Measurements from ENCODE around the gene CFAP43. TPM values are rescaled to one million over a fixed set of nuclear protein-coding genes. Genes with fewer than 3 reads are reported as not detected.
"Not testable (repeated sequence)": the region's sequence is repeated elsewhere in the genome, so short reads cannot be mapped to it uniquely, and the experiment has no call there.

CFAP43 gene
- total RNA-seq, 1 donor from 2014 or later = not detected

DNA sequence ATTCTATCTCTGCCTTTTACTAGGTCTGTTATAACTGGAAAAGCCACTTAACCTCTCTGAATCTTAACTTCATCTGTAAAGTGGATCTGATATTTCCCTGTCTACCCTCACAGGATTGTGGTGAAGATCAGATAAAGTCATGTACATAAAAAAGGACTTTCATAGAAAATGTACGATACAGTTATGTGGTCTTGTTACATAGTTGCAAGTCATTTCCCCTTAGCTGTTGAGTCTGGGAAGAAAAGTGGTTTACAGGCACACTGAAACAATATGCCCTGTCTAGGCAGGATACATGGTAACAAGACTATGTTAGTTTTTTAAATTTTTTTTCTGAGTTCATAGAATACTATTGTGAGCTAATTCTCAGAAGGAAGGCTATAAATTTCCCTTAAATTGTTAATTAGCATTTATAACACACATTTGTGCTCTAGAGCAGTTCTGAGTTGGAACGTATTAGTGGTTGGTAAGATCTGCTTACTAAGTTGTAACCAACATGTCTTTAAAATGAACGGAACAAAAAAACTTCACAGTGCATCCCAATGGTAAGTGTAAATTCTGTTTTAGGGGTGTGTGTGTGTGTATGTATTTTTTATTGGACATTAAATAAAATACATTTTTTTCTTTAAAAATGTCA lies 15.5 kb upstream of the CFAP43 start:
- no peak for TF ChIP-seq CTCF (IDR thresholded peaks at IDR 0.05)
- Mint-ChIP-seq H3K4me1 (no peaks in the 10 kb centered on the region), H3K27me3 (peaks cover 21% of the 10 kb centered on the region), H3K36me3 (ENCODE audit: low read depth) (no peaks in the 10 kb centered on the region), H3K9me3 (no peaks in the 10 kb centered on the region), H3K4me3 (no peak overlapping the region), H3K27ac (no peak overlapping the region)
- no peak for ATAC-seq (ENCODE audit: low read depth)
- DNase-seq = no peak
- ChIA-PET CTCF (interaction anchor here (1.2 kb wide), 1 partner anchor 27 kb away, joined by 3 read pairs; no protein-coding TSS in a partner anchor), POLR2A (no interaction called here)
- intact Hi-C loops (cut with micrococcal nuclease) = no loop called here

GRCh38 chr10:104246976-104247375 lies 14.8 kb upstream of the CFAP43 start:
- H3K27ac Mint-ChIP-seq = no peak overlapping the region
- ChIA-PET POLR2A (no interaction called here), CTCF (interaction anchor here (1.2 kb wide), 1 partner anchor 28 kb away, joined by 3 read pairs; no protein-coding TSS in a partner anchor)
- no peaks in the 10 kb centered on the region for H3K9me3 Mint-ChIP-seq
- no peaks in the 10 kb centered on the region for H3K4me1 Mint-ChIP-seq
- H3K4me3 Mint-ChIP-seq = no peak overlapping the region
- intact Hi-C loops (cut with micrococcal nuclease) = no loop called here
- no peaks in the 10 kb centered on the region for H3K36me3 Mint-ChIP-seq (ENCODE audit: low read depth)
- DNase-seq (no peak), ATAC-seq (ENCODE audit: low read depth) (no peak)
- H3K27me3 Mint-ChIP-seq = peaks cover 19% of the 10 kb centered on the region
- no peak for TF ChIP-seq CTCF (IDR thresholded peaks at IDR 0.05)

DNA sequence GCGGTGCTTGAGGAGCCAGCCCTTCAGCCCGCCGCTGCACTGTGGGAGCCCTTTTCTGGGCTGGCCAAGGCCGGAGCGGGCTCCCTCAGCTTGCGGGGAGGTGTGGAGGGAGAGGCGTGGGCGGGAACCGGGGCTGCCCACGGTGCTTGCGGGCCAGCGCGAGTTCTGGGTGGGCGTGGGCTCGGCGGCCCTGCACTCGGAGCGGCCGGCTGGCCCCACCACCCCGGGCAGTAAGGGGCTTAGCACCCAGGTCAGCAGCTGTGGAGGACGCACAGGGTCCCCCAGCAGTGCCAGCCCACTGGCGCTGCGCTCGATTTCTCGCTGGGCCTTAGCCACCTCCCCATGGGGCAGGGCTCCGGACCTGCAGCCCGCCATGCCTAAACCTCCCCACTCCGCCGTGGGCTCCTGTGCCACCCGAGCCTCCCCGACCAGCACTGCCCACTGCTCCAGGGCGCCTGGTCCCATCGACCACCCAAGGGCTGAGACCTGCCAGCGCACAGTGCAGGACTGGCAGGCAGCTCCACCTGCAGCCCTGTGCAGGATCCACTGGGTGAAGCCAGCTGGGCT lies 13.0 kb upstream of the CFAP43 start:
- intact Hi-C loops (cut with micrococcal nuclease) = no loop called here
- no peak for ATAC-seq (ENCODE audit: low read depth)
- POLR2A ChIA-PET = no interaction called here
- H3K4me1 Mint-ChIP-seq = no peaks in the 10 kb centered on the region
- H3K27ac Mint-ChIP-seq = no peak overlapping the region
- no peaks in the 10 kb centered on the region for H3K36me3 Mint-ChIP-seq (ENCODE audit: low read depth)
- DNase-seq = no peak
- CTCF ChIA-PET = no interaction called here
- H3K9me3 Mint-ChIP-seq = no peaks in the 10 kb centered on the region
- TF ChIP-seq CTCF (IDR thresholded peaks at IDR 0.05) = no peak
- H3K27me3 Mint-ChIP-seq = peaks cover 22% of the 10 kb centered on the region
- H3K4me3 Mint-ChIP-seq = no peak overlapping the region

DNA sequence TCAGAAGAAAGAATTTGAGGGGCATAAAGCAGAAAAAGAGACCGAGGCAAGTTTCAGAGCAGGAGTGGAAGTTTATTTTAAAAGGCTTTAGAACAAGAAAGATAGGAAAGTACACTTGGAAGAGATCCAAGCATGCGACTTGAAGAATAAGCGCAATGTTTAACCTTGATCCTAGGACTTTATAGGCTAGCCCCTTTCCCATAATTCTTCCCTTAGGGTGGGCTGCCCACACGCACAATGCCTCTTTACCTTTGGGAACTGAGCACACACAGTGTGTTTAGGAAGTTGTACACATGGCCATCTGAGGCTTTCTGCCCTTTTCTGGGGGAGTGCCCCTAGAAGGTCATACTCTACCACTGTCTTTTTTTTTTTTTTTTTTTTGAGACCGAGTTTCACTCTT lies 11.3 kb upstream of the CFAP43 start:
- intact Hi-C loops (cut with micrococcal nuclease) = no loop called here
- ChIA-PET POLR2A (no interaction called here), CTCF (no interaction called here)
- Mint-ChIP-seq H3K4me3 (no peak overlapping the region), H3K4me1 (no peaks in the 10 kb centered on the region), H3K27ac (no peak overlapping the region), H3K9me3 (no peaks in the 10 kb centered on the region), H3K36me3 (ENCODE audit: low read depth) (no peaks in the 10 kb centered on the region), H3K27me3 (peaks cover 15% of the 10 kb centered on the region)
- TF ChIP-seq CTCF (IDR thresholded peaks at IDR 0.05) = no peak
- no peak for ATAC-seq (ENCODE audit: low read depth)
- no peak for DNase-seq

DNA sequence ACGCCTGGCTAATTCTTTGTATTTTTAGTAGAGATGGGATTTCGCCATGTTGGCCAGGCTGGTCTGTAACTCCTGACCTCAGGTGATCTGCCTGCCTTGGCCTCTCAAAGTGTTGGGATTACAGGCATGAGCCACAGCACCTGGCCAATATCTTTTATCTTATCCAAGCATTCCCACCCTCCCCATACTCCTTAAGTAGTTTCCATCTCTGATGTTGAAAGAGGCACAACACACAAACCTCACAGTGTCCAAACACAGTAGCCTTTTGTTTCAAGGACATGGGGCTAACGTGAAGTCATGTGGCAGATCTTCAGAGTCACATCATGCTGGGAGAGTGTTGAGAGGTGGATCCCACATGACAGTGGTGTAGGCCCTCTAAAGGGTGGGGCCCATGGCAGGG lies 10.8 kb upstream of the CFAP43 start:
- ATAC-seq (ENCODE audit: low read depth); H3K4me1 Mint-ChIP-seq; H3K4me3 Mint-ChIP-seq; intact Hi-C loops (cut with micrococcal nuclease); POLR2A ChIA-PET; DNase-seq; H3K36me3 Mint-ChIP-seq (ENCODE audit: low read depth); H3K9me3 Mint-ChIP-seq; CTCF ChIA-PET; H3K27ac Mint-ChIP-seq: not testable (repeated sequence)
- H3K27me3 Mint-ChIP-seq = peaks cover 17% of the 10 kb centered on the region
